HG02678 (cell line): ENCODE data around the gene CFAP99.

Experiments
- ATAC-seq: cut with Tn5 transposase; IDR thresholded peaks from one replicate; pipeline ENCODE4 v1.9.1; 2021; ENCODE audit warnings: mild to moderate bottlenecking, moderate library complexity; ENCODE audit not compliant: unreplicated experiment

The CFAP99 gene

DNA sequence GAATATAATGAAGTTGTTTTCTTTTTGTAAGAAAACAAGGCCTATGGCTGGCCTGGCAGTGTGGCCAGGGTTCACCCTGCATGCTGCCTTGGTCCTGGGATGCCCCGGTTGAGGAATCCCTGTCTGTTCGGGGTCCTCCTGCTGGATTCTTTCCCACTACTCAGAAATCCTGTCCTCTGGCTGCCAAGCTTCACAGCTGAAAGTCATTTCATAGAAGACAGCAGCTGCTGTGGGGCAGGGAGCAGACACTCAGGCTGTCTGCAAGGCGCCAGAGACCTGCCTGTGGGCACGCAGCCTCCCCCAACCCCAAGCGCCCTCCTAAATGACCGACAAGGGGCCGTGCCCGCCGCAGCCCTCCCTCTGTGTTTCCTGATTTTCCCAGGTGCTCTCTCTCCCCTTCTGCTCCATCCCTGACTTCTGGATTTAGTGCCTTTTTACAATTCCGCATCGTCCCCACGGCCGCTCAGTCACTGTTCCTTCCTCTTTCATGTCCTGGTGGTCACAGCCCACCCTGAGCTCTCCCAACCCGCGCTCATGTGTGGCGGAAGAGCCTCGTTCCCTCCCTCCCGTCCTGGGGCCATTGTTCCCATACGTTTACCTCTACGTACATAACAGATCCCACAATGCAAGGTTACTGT lies 27.9 kb upstream of the CFAP99 start:
- ATAC-seq = no peak

GRCh38 chr4:2393353-2394270 lies 25.1 kb upstream of the CFAP99 start:
- no peak for ATAC-seq

DNA sequence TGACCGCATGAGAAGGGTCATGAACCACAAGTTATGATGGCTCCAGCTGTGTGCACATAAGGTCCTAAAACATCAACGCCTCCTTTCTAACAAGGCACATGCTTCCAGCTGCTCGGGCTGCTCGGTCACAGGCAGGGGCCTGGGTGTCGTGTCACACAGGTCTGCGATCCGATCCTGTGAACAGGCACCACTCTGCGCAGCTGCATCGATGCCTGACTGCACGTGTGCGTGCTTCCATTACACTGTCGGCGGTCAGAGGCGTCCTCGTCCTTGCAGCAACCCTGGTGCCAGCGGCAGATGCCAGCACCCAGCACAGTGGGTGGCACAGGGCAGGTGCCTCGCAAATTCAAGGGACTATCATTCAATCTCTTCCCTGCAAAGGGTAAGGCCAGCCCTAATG lies 24.2 kb upstream of the CFAP99 start:
- no peak for ATAC-seq

GRCh38 chr4:2395038-2395437 lies 23.7 kb upstream of the CFAP99 start:
- ATAC-seq = no peak

DNA sequence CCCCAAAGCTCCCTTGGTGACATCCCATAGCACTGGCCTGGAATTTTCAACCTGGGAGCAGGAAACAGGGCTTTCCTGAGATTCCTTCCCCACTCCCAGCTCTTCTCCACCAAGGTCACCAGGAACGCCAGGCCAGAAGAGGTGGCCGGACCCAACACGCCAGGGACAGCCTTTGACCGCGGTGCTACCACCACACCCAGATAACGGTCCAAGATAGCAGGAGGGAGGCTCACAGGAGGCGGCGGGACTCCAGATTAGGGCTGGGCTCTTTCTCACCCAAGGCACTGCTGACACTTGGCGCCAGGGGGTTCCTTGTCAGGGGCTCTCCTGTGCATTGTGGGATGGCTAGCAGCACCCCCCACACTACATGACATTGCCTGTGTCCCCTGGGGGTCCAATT lies 23.2 kb upstream of the CFAP99 start:
- ATAC-seq = no peak

DNA sequence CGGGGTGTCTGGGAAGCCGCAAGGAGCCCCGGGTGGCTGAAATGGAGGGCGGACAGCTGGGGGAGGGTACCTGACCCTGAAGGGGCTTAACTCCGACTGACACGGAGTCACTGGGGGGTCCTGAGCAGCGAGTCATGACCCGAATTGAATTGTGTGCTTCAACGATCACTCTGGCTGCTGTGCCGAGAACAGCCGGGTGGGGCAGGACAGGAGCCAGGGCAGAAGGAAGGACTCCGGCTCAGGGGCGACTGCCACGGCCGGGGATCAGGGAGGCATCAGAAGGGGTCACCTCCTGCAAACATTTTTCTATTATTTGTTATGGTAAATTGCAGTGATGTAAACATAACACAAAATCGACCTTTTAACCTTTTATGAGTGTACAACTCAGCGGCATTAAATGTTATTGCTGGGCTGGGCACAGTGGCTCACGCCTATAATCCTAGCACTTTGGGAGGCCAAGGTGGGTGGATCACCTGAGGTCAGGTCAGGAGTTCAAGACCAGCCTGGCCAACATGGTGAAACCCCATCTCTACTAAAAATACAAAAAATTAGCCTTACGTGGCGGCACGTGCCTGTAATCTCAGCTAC lies 21.9 kb upstream of the CFAP99 start:
- ATAC-seq = no peak

DNA sequence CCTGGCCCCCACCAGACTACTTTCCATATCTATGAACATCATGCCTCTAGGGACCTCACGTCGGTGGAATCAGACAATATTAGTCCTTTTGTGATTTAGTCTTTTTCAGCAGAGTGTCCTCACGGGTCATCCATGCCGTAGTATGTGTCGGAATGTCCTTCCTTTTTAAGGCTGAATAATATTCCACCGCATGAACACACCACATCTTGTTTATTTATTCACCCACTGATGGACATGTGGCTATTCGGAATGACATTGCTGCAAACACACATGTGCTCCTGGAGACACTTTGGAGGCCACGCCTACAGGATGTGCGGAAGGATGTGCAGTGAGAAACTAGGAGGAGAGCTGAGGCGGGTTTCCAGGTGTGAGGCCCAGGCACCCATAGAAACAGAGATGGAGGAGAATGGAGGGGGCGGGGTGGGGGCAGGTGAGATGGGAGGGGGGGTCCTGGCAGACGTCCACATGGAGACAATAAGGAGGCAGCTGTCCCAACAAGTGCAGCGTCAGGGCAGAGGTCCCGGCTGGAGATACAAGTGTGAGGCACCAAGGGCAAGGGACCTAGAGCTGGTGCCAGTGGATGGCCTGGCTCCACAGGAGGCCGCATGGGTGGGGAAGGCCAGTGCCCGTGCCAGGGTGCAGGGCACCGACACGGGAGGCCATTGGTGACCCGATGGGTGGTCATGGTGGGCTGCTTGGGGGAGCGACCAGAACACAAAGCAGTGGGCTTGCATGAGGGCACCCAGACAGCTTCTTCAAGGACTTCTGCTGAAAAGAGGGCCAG lies 21.0 kb upstream of the CFAP99 start:
- no peak for ATAC-seq

DNA sequence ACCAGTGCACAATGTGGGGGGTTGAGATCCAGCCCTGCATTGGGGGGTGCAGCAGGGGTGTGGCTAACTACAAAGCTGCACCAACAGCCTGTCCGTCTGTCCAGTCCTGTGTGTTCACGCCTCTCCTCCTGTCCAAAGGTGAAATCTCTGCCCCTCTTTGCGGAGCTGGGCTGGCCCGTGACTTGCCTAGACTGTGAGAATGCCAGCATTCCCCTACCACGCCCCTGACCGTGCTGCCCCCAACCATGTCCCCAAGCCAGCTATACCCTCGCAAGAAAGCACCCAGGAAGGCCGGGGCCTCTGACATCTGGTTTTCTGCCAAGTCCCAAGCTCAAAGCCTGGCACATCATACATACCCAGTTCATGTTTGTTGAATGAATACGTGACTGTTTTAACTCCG lies 19.5 kb upstream of the CFAP99 start:
- no peak for ATAC-seq

DNA sequence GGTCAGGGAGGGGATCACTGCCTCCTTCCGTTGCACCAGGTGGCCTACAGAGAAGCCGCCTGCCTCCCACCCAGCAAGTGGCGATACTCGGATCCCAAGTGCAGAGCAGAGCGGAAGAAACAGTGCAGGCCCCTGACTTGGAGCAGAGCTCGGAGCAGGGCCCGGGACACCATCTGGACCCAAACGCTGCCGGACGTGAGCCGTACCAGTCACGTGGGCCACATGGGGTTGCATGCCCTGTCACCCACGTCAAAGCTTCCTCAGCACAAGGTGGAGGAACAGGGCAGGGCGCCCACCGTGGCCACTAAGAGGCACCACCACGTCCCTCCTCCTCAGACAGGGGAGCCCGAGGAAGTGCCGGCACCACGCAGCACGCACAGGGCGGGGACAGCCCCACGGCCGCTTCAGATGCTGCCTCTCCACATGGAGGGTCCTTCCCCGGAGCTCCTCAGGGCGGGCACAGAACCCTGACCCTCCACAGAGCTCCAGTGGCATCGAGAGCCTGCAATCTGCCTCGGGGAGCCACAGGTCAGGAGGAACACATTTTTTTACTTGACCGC lies 19.0 kb upstream of the CFAP99 start:
- ATAC-seq = no peak

DNA sequence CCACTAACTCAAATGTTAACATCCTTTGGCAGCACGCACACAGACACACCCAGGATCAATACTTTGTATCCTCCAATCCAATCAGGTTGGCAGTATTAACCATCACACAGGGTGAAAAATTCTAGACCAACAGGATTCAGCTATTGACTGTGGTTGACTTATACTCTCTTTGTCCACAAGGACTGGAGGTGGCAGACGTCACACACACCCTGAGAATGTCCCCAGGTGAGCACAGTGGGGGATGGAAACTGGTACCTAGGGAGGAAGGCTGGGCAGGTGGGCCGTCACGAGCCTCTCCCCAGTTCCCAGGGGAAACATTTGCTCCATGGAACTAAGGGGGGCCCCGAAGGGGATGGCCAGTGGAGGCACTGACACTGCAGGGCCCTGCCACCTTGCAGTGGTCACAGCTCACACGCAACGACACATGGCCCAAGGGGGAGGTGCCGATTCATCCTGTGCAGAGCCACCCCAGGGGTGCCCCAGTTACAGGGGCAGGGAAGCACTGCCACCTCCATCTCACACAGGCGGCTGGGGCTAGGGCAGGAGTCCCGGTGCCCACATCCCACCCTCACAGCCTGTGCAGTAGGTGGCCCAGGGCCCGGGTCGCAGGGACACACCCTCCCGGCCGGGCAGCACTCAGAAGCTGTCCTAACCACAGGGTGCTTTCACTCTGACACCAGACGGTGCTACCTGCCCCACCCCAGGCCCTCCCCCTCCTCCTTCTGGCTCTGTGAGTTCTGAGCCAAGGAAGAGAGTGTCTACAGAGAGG lies 17.7 kb upstream of the CFAP99 start:
- ATAC-seq = no peak

- no peak for ATAC-seq
Measured at GRCh38 chr4:2401610-2401983, 17.2 kb upstream of the CFAP99 start.

DNA sequence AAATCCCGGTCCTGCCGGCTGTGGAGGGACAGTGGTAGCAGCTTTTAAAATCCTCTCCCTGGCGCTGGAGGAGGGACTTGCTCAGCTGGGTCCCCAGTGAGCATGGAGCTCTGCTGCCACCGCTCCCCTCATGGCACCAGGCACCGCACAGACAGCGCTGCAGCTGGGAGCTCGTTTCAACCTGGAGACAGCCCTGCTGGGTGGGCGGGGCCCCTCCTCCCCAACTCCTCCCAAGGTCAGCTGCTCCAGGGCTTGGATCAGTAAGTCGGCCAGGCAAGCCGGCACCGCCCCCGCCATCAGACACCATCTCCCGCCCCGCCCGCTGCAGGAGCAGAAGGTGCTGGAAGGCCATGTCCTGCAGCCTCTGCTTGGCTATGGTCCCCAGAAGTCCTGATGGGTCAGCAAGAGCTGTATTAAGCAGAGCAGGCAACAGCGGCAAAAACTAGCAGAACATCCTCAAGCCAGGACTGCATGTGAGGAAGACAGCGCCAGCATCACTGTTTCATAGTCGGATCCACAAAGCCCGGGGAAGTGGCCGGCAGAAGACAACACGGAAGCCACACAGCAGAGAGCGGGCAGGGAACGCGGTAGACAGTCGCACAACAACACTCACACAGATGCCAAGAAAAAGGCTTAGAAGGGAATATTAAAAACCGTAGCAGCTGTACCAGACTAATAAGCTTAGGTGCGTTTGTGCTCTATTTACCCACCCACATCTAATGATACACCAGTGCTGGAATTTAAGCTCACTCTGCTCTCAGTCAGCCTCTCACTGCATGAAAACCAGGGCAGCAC lies 16.5 kb upstream of the CFAP99 start:
- ATAC-seq = no peak

- ATAC-seq = no peak
Measured at GRCh38 chr4:2402941-2403340, 15.8 kb upstream of the CFAP99 start.

GRCh38 chr4:2406406-2406805 lies 12.3 kb upstream of the CFAP99 start:
- no peak for ATAC-seq

DNA sequence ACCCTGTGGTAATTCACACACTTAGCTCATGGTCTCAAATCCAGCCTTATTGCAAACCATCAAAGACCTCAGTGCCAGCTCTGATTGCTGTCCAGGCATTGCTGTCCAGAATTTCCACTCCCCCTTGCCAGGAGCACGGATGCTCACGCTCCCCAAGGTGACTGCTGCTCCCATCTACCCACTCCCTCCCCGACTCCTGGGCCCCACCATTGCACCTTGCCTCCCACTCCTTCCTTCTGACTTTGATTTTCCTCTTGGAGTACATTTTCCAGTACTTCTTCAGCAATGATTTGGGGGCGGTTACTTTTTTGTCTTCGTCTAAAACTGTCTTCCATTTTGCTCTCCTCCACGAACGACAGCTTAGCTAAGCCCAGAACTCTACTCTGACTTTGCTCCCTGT lies 11.8 kb upstream of the CFAP99 start:
- ATAC-seq = no peak

- no peak for ATAC-seq
Measured at GRCh38 chr4:2407991-2408342, 10.8 kb upstream of the CFAP99 start.

- ATAC-seq = no peak
Measured at GRCh38 chr4:2408401-2408958, 10.3 kb upstream of the CFAP99 start.

DNA sequence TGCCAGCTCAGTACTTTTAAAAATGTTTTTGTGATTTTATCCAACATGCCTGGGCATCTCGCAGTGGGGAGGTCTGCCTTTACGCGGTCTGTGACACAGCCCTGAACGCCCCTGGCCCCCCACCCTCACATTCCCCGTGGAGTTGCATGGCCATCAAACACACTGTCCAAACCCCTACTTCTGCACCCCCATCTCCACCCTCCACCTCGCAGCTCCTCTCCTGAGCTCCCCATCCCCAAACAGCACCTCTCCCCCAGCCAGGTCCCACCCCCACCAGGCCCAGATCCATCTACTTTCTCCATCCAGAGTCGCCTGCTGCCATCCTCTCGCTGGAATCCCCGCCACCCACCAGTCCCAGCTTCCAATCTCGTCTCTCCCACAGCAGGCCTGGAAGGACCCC lies 9.8 kb upstream of the CFAP99 start:
- ATAC-seq = no peak

DNA sequence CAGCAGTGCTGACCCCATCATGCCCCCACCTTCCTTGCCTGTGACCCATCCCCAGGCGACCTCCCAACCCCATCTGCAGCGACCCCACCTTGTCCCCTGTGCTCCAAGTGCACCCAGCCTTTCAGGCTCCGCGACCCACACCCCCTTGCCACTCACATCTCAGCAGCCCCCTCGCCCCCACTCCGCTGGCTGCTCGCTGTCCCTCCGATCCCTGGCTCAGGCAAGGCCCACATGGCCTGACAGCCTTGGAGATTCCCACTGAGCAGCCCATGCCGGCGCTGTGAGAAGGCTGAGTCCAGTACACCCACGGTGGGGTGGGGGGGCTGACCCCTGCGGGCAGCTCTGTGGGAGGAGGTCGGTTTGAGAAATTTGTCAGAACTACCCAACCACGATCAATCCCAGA lies 9.4 kb upstream of the CFAP99 start:
- ATAC-seq = no peak
